ENCODE data around the gene TEAD3. TPM values are rescaled to one million over a fixed set of nuclear protein-coding genes. Genes with fewer than 3 reads are reported as not detected.

TEAD3 gene
- 10 to 100 TPM; 18.1 to 22.4 TPM for total RNA-seq
- 10 to 100 TPM; 37.4 to 54.4 (median 48.0) TPM for polyA plus RNA-seq (ENCODE audit: insufficient read length in 6 of 6)
- long read RNA-seq, donor 1, partial matches to known transcripts = 0 of 15 reads
- long read RNA-seq, donor 1, other reads (novel, unspliced or antisense) = 15 of 15 reads
- long read RNA-seq, donor 2, partial matches to known transcripts = 6 of 6 reads
- long read RNA-seq, donor 2, other reads (novel, unspliced or antisense) = 0 of 6 reads
- long read RNA-seq, donor 3 = 0 reads
- long read RNA-seq, donor 4, partial matches to known transcripts = 0 of 1 reads
- long read RNA-seq, donor 4, other reads (novel, unspliced or antisense) = 1 of 1 reads
- long read RNA-seq, donor 5, partial matches to known transcripts = 45 of 51 reads
- long read RNA-seq, donor 5, other reads (novel, unspliced or antisense) = 6 of 51 reads
- long read RNA-seq, donor 6, partial matches to known transcripts = 0 of 5 reads
- long read RNA-seq, donor 6, other reads (novel, unspliced or antisense) = 5 of 5 reads
- long read RNA-seq, donor 7 = 0 reads
- long read RNA-seq, donor 8, partial matches to known transcripts = 0 of 8 reads
- long read RNA-seq, donor 8, other reads (novel, unspliced or antisense) = 8 of 8 reads
- long read RNA-seq, donor 9 = 0 reads
- long read RNA-seq, donor 10 = 0 reads
- long read RNA-seq, donor 11 = 0 reads
- long read RNA-seq, donor 12, partial matches to known transcripts = 0 of 9 reads
- long read RNA-seq, donor 12, other reads (novel, unspliced or antisense) = 9 of 9 reads

DNA sequence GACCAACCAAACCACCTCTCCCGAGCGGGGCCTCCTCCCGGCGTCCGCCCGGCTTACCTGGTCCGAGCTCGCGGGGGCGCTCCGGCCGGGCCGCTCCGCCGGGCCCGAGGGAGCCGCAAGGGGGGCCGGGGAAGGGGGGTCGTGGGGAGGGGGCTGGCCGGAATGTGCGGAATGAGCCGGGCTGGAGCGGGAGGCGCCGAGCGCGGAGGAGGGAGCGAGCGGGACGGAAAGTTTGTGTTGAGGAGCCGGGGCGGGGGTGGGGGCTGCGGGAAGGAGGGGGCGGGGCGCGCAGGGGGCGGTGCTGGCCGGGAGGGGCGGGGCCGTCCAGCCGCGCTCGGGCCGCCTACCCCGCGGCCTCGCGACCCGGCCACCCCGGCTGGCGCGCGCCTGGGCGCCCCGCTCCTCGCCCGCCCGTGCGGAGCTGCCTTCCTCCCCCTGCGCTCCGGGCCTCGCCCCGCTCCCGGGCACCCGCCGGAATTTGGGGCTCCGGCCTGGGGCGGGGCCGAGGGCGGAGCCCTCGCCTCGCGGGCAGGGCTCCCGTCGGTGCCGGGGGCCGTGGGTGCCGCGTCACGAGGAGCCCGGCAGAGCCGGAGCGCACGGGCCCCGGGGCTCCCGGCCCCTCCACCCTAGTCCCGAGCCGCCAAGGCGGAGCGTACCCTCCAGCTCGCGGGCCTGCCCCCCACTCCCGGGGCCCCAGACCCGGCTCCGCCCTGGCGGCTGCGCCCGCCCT, at the start of gene TEAD3:
TSS of gene TEAD3 (minus strand) at position 239 of the 730 bp plus-strand sequence.
- intact Hi-C loops (cut with DNase I) = no loop called here
- H3K36me3 ChIP-seq = no peaks in the 10 kb centered on the region
- no peaks in the 10 kb centered on the region for H3K9me3 ChIP-seq
- peaks cover 0 to 81% of the 10 kb centered on the region in 2 donors for H3K27me3 ChIP-seq
- ATAC-seq (peak; percentile 72), DNase-seq (peak; percentile 63 to 92 (median 78))
- H3K4me3 ChIP-seq = peak within 1 kb of the TSS; percentile 59 to 72
- H3K4me1 ChIP-seq = peaks cover 12 to 54% of the 10 kb centered on the region in 2 donors
- H3K27ac ChIP-seq = peak within 1 kb of the TSS; percentile 88
- TF ChIP-seq, protein P1, sequence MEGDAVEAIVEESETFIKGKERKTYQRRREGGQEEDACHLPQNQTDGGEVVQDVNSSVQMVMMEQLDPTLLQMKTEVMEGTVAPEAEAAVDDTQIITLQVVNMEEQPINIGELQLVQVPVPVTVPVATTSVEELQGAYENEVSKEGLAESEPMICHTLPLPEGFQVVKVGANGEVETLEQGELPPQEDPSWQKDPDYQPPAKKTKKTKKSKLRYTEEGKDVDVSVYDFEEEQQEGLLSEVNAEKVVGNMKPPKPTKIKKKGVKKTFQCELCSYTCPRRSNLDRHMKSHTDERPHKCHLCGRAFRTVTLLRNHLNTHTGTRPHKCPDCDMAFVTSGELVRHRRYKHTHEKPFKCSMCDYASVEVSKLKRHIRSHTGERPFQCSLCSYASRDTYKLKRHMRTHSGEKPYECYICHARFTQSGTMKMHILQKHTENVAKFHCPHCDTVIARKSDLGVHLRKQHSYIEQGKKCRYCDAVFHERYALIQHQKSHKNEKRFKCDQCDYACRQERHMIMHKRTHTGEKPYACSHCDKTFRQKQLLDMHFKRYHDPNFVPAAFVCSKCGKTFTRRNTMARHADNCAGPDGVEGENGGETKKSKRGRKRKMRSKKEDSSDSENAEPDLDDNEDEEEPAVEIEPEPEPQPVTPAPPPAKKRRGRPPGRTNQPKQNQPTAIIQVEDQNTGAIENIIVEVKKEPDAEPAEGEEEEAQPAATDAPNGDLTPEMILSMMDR (IDR thresholded peaks at IDR 0.05) = no peak

DNA sequence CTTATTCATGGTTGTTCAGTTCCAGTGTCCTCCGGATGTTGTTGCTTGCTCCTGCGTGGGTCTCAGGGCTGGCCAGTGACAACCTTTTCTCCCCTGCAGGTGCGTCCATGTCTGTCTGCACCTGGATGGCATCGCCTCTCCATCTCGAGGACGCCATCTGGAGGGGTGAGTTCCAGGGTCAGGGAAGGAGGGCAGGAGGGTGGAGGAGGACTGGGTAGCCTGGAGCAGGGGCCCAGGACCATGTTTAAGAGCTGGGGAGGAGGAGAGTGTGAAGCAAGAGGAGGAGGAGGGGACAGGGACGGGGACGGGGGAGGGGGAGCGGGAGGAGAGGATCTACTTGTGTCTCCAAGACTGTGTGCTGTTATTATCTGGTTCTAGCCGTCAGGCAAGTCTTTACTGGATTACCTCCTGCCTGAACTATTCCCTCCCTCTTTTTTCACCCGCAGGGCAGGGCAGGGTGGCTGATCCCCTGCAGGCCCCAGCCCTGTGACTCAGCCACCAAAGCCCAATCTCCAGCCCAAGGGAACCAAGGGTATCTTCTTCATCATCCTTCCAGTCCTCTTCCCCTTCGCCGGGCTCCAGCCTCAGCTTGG, 48.0 kb upstream of the TEAD3 start:
- Histone ChIP-seq H3K4me3 (no peak overlapping the region), H3K27me3 (no peaks in the 10 kb centered on the region), H3K36me3 (no peaks in the 10 kb centered on the region), H3K4me1 (no peaks in the 10 kb centered on the region), H3K9me3 (no peaks in the 10 kb centered on the region), H3K27ac (no peak overlapping the region)
- DNase-seq (no peak), ATAC-seq (no peak)
- TF ChIP-seq, protein P1 (IDR thresholded peaks at IDR 0.05) = no peak
- intact Hi-C loops (cut with DNase I) = no loop called here

DNA sequence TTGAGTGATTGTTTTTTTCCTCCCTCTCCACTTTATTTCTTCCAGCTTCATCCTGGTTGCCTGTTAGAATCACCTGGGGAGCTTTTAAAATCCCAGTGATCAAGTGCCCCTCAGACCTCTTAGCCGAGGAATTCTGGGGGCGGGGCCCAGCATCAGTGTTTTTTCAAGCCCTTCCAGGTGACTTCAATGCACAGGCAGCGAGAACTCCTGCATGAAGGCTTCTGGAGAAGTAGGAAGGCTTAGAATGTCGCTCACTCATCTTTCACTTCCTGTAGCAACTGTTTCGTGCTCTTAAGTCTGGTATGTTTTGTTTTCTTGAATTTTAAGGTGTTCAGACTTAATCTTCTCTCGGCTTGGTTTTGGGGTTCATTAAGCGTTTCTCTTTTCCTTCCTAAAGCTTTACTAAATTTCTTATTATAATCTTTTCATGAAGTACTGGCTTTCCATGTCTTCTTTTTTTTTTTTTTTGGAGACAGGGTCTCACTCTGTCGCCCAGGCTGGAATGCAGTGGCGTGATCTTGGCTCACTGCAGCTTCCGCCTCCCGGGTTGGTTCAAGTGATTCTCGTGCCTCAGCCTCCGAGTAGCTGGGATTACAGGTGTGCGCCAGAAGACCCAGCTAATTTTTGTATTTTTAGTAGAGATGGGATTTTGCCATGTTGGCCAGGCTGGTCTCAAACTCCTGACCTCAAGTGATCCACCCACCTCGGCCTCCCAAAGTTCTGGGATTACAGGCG, 46.7 kb upstream of the TEAD3 start:
- Histone ChIP-seq H3K27me3 (no peaks in the 10 kb centered on the region), H3K9me3 (no peaks in the 10 kb centered on the region), H3K27ac (peak overlapping the region in 1 of 2 donors; percentile 18), H3K4me3 (peak overlapping the region in 1 of 2 donors; percentile 6), H3K36me3 (no peaks in the 10 kb centered on the region), H3K4me1 (no peaks in the 10 kb centered on the region)
- intact Hi-C loops (cut with DNase I) = no loop called here
- TF ChIP-seq, protein P1 (IDR thresholded peaks at IDR 0.05) = no peak
- DNase-seq (peak in 2 of 4 donors; percentile 53 to 57), ATAC-seq (peak; percentile 94)

DNA sequence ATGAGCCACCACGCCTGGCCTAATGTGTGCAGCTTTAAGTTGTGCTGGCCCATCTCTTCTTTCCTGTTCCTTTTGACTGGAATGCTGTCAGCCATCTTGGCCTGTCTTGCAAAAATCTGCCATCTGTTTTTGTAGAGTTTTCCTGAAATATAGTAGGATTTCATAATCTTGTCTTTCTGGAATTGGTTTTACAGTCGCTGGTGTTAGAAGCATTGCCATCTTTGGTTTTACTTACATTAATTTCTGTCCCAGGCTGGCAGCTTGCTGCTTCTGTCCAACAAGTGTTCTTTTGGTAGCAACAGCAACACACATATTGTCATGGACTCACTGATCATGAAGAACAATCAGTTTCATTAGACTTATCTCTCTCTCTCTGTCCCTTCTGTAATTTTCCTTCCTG, 45.0 kb upstream of the TEAD3 start:
- intact Hi-C loops (cut with DNase I) = no loop called here
- Histone ChIP-seq H3K36me3 (no peaks in the 10 kb centered on the region), H3K4me1 (no peaks in the 10 kb centered on the region), H3K4me3 (no peak overlapping the region), H3K9me3 (no peaks in the 10 kb centered on the region), H3K27me3 (no peaks in the 10 kb centered on the region), H3K27ac (no peak overlapping the region)
- no peak for DNase-seq
- TF ChIP-seq, protein P1 (IDR thresholded peaks at IDR 0.05) = no peak
- no peak for ATAC-seq
